Prostate gland (tissue), 2 donors: Measurements from ENCODE around the gene ANO10.

ENCODE experiments used
- POLR2A ChIP-seq: fragments of 450-650 bp; IDR thresholded peaks from one replicate; pipeline ENCODE4 v1.6.1; 2016; ENCODE audit warnings: antibody characterized with exemption, mild to moderate bottlenecking
- POLR2AphosphoS5 ChIP-seq: sonication (generic); formaldehyde crosslinking; IDR thresholded peaks from one replicate; pipeline ENCODE4 v1.6.1; 2017; ENCODE audit warnings: antibody characterized with exemption
- TF ChIP-seq, protein P1 (sequence below), 4 experiments: fragments of 200-600 bp in 2 of 4; fragments of 450-650 bp in 2 of 4; sonication (generic) in 2 of 4; IDR thresholded peaks; 1 replicate in 3 of 4; 2 replicates in 1 of 4; pipeline ENCODE4 v1.5.1; 2016 to 2019; ENCODE audit warnings: antibody characterized with exemption in 4 of 4, mild to moderate bottlenecking in 2 of 4, moderate library complexity in 2 of 4

DNA sequence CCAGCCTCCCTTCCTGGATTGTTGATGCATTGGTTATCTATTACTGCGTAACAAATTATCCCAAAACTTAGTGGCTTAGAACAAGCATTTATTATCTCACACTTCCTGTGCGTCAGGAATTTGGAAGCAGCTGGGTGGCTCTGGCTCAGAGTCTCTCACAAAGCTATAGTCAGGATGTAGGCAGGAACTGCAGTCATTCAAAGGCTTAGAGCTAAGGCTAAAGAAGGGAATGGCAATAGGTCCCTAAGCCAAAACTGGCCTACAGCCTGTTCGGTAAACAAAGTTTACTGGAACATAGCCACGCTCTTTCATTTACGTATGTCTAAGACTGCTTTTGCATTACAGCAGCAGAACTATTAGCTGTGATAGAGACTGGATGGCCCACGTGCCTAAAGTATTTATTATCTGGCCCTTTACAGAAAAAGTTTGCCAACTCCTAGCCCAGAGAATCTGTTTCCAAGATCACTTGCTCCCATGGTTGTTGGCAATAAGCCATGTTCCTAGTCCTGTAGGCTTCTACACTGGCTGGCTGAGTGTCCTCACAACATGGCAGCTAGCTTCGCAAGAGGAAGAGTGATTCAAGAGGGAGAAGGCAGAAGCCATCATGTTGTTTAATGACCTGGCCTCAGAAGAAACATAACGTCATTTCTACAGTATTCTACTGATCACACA, 203.1 kb downstream of the ANO10 start:
- TF ChIP-seq, protein P1, sequence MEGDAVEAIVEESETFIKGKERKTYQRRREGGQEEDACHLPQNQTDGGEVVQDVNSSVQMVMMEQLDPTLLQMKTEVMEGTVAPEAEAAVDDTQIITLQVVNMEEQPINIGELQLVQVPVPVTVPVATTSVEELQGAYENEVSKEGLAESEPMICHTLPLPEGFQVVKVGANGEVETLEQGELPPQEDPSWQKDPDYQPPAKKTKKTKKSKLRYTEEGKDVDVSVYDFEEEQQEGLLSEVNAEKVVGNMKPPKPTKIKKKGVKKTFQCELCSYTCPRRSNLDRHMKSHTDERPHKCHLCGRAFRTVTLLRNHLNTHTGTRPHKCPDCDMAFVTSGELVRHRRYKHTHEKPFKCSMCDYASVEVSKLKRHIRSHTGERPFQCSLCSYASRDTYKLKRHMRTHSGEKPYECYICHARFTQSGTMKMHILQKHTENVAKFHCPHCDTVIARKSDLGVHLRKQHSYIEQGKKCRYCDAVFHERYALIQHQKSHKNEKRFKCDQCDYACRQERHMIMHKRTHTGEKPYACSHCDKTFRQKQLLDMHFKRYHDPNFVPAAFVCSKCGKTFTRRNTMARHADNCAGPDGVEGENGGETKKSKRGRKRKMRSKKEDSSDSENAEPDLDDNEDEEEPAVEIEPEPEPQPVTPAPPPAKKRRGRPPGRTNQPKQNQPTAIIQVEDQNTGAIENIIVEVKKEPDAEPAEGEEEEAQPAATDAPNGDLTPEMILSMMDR (IDR thresholded peaks at IDR 0.05): no peak
- TF ChIP-seq POLR2A (no peak), POLR2AphosphoS5 (peak; percentile 10)
